ENCODE data around the gene XCL1. TPM values are rescaled to one million over a fixed set of nuclear protein-coding genes. Genes with fewer than 3 reads are reported as not detected.

Gene XCL1
- total RNA-seq, 1 experiment from 2014 or later: not detected

DNA sequence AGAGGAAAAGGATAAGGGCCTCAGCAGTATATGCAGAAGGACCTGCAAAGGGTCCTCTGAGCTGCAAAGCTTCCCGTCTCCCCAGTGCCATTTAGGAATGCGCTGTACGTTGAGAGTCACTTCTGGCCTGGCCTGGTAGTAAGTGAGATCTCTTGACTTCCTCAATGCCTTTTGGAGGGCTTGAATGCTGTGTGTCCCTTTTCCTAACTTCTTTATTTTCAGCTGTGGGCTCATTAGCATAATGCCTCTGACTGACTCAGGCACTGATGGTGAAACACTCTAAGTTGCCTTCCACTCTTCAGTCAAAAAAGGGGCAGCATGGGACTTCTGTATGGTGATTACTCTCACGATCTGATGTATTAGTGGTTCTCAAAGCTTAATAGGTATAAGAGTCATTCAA is 49.9 kb downstream of the XCL1 start (continued):
- TF ChIP-seq, protein P1, sequence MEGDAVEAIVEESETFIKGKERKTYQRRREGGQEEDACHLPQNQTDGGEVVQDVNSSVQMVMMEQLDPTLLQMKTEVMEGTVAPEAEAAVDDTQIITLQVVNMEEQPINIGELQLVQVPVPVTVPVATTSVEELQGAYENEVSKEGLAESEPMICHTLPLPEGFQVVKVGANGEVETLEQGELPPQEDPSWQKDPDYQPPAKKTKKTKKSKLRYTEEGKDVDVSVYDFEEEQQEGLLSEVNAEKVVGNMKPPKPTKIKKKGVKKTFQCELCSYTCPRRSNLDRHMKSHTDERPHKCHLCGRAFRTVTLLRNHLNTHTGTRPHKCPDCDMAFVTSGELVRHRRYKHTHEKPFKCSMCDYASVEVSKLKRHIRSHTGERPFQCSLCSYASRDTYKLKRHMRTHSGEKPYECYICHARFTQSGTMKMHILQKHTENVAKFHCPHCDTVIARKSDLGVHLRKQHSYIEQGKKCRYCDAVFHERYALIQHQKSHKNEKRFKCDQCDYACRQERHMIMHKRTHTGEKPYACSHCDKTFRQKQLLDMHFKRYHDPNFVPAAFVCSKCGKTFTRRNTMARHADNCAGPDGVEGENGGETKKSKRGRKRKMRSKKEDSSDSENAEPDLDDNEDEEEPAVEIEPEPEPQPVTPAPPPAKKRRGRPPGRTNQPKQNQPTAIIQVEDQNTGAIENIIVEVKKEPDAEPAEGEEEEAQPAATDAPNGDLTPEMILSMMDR (IDR thresholded peaks at IDR 0.05 in 2 of 3, conservative IDR thresholded peaks at IDR 0.05 in 1 of 3; ENCODE audit: borderline replicate concordance in 1 of 3, insufficient read depth in 1 of 3, low read depth in 2 of 3, low read length in 2 of 3): no peak
- TF ChIP-seq CEBPB (IDR thresholded peaks at IDR 0.05; ENCODE audit: low read depth) (no peak), ZFX (IDR thresholded peaks at IDR 0.05) (no peak), SP1 (IDR thresholded peaks at IDR 0.05; ENCODE audit: low read depth) (no peak), TCF7L2 (IDR thresholded peaks at IDR 0.05; ENCODE audit: borderline replicate concordance, extremely low read depth, insufficient read depth, insufficient read length) (no peak), YY1 (IDR thresholded peaks at IDR 0.05; ENCODE audit: extremely low read depth, insufficient replicate concordance, low read depth, low read length) (no peak), ZNF274 (IDR thresholded peaks at IDR 0.05; ENCODE audit: low read depth, low read length) (no peak), ELF1 (IDR thresholded peaks at IDR 0.05; ENCODE audit: borderline replicate concordance, low read depth) (no peak), SIN3A (IDR thresholded peaks at IDR 0.05; ENCODE audit: low read depth) (no peak)
- TF ChIP-seq, protein P2, sequence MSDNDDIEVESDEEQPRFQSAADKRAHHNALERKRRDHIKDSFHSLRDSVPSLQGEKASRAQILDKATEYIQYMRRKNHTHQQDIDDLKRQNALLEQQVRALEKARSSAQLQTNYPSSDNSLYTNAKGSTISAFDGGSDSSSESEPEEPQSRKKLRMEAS (IDR thresholded peaks at IDR 0.05): no peak
- TF ChIP-seq, protein P3, sequence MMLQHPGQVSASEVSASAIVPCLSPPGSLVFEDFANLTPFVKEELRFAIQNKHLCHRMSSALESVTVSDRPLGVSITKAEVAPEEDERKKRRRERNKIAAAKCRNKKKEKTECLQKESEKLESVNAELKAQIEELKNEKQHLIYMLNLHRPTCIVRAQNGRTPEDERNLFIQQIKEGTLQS (IDR thresholded peaks at IDR 0.05): no peak

DNA sequence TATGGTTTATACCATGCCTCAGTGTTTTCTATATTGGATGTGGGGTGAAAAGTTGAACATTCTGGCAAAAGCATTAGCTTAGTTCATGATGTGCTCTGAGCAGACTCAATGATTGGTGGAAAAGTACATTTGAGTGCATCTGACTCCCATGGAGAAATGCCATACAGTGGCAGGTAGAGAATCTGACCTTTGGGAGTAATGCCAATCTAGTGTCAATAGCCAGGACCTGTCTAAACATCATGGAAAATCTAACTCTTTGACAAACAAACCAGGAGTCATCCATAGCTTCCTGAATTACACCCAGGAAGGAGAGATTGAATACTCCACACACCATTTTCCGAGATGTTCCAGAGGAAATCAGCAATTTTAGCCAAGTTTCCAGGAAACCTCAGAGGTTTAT is 51.0 kb downstream of the XCL1 start:
- no peaks in the 10 kb centered on the region for H3K79me2 ChIP-seq (ENCODE audit: insufficient read depth, low read length)
- DNase-seq (ENCODE audit: low read depth, low spot score): no peak
- no peaks in the 10 kb centered on the region for H4K20me1 ChIP-seq (ENCODE audit: insufficient read depth)
- H3K9ac ChIP-seq (ENCODE audit: low read length): no peak overlapping the region
- no peaks in the 10 kb centered on the region for H3K27me3 ChIP-seq (ENCODE audit: insufficient read depth, low read length)
- CTCF ChIA-PET: interaction anchor here (1.6 kb wide), 1 partner anchor 9 kb away, joined by 4 read pairs; no protein-coding TSS in a partner anchor
- no peaks in the 10 kb centered on the region for H3K9me2 ChIP-seq (ENCODE audit: insufficient read depth)
- peaks cover 7 to 29% of the 10 kb centered on the region in 2 experiments; a peak in 3 of 4 replicates for H3K4me1 ChIP-seq (ENCODE audit: control insufficient read depth in 1 of 2, insufficient read depth in 2 of 2, low read length in 2 of 2)
- POLR2A ChIA-PET: no interaction called here
- no peak for ATAC-seq
- intact Hi-C loops (cut with micrococcal nuclease): no loop called here
- no peak overlapping the region for H2AFZ ChIP-seq (ENCODE audit: low read depth, low read length, poor library complexity, severe bottlenecking)
- no peaks in the 10 kb centered on the region for H3K9me3 ChIP-seq (ENCODE audit: control insufficient read depth in 1 of 2, insufficient read depth in 1 of 2, low read depth in 1 of 2, low read length in 2 of 2)
- RAD21 ChIA-PET (ENCODE audit: low non-redundant PET in 1 of 2, low total read pairs in 2 of 2, uncharacterized antibody in 2 of 2, unreplicated experiment in 2 of 2): no interaction called here
- H3K4me3 ChIP-seq (replicated peaks in 1 of 2; ENCODE audit: low read depth in 1 of 2, low read length in 2 of 2): no peak overlapping the region
- H3K27ac ChIP-seq (ENCODE audit: low read depth, low read length): no peak overlapping the region
- no peaks in the 10 kb centered on the region for H3K36me3 ChIP-seq (ENCODE audit: control insufficient read depth in 1 of 2, insufficient read depth in 2 of 2, low read length in 2 of 2)
- TF ChIP-seq POLR2A (IDR thresholded peaks at IDR 0.05; ENCODE audit: borderline replicate concordance, extremely low read depth, insufficient read depth, insufficient read length): no peak
- TF ChIP-seq, protein P3 (IDR thresholded peaks at IDR 0.05): no peak
- no peak for TF ChIP-seq EGR1 (IDR thresholded peaks at IDR 0.05; ENCODE audit: low read depth)
- no peak for TF ChIP-seq SIN3A (IDR thresholded peaks at IDR 0.05; ENCODE audit: low read depth)
- no peak for TF ChIP-seq SP1 (IDR thresholded peaks at IDR 0.05; ENCODE audit: low read depth)
- no peak for TF ChIP-seq JUND (IDR thresholded peaks at IDR 0.05)
- TF ChIP-seq, protein P4, sequence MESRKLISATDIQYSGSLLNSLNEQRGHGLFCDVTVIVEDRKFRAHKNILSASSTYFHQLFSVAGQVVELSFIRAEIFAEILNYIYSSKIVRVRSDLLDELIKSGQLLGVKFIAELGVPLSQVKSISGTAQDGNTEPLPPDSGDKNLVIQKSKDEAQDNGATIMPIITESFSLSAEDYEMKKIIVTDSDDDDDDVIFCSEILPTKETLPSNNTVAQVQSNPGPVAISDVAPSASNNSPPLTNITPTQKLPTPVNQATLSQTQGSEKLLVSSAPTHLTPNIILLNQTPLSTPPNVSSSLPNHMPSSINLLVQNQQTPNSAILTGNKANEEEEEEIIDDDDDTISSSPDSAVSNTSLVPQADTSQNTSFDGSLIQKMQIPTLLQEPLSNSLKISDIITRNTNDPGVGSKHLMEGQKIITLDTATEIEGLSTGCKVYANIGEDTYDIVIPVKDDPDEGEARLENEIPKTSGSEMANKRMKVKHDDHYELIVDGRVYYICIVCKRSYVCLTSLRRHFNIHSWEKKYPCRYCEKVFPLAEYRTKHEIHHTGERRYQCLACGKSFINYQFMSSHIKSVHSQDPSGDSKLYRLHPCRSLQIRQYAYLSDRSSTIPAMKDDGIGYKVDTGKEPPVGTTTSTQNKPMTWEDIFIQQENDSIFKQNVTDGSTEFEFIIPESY (IDR thresholded peaks at IDR 0.05; ENCODE audit: extremely low read depth, insufficient replicate concordance, low read length): no peak
- TF ChIP-seq ELF1 (IDR thresholded peaks at IDR 0.05; ENCODE audit: borderline replicate concordance, low read depth): no peak
- no peak for TF ChIP-seq RAD21 (IDR thresholded peaks at IDR 0.05; ENCODE audit: low read depth)
- TF ChIP-seq, protein P2 (IDR thresholded peaks at IDR 0.05): no peak
- TF ChIP-seq SRF (IDR thresholded peaks at IDR 0.05; ENCODE audit: low read depth): no peak
- TF ChIP-seq TCF7L2 (IDR thresholded peaks at IDR 0.05; ENCODE audit: borderline replicate concordance, extremely low read depth, insufficient read depth, insufficient read length): no peak
- TF ChIP-seq CEBPB (IDR thresholded peaks at IDR 0.05; ENCODE audit: low read depth): no peak
- TF ChIP-seq FOSL1 (IDR thresholded peaks at IDR 0.05; ENCODE audit: low read depth): no peak
- BruUV-seq (replicated peaks): no TSS peak
- no peak overlapping the region for H3K4me2 ChIP-seq (ENCODE audit: low read length)
